ENCODE measurements around the gene PHGDH. TPM values are rescaled to one million over a fixed set of nuclear protein-coding genes. Genes with fewer than 3 reads are reported as not detected.

Gene PHGDH
- total and polyA plus RNA-seq, 2 donors (not counting 1 experiment from before 2014, with no cell fraction given): 1.2 to 3.9 TPM

DNA sequence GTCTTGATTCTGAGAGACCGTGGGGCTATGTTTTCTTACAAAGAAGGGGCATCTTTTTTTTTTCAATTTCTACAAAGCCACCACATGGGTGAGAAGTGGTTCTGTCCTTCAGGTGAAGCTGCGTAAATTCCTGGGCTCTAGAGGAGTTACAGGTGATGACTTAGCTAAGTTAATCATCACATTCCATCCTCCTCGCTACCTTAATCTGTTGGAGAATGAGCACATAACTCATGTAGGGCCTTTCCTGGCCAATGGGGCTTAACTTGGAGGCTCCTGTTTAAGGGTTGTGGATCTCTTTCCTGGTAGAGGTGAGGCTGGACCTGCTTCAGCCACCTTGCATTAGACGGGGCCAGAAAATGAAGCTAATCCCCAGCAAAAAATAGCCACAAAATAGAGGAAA, 79.6 kb downstream of the PHGDH start:
- ATAC-seq (ENCODE audit: low read depth): no peak
- WGBS (ENCODE audit: insufficient coverage): no CpG with 5 or more reads among the region's 4 CpGs
- CTCF ChIA-PET: no interaction called here

More for the DNA sequence above, 79.6 kb downstream of the PHGDH start:
- TF ChIP-seq CTCF (IDR thresholded peaks at IDR 0.05): no peak
- TF ChIP-seq EZH2 (IDR thresholded peaks at IDR 0.05; ENCODE audit: borderline replicate concordance, insufficient read depth, low read depth, low read length, poor library complexity, severe bottlenecking): no peak
- H3K9me3 ChIP-seq (ENCODE audit: control extremely low read depth in 1 of 3, control insufficient read depth in 2 of 3, insufficient read depth in 1 of 3, low read length in 2 of 3): no peaks in the 10 kb centered on the region
- H3K36me3 ChIP-seq (replicated peaks in 1 of 2; ENCODE audit: control extremely low read depth in 1 of 2, control insufficient read depth in 1 of 2, extremely low read depth in 1 of 2, insufficient read depth in 2 of 2, low read length in 1 of 2): no peaks in the 10 kb centered on the region
- no peak overlapping the region for H3K4me3 ChIP-seq (ENCODE audit: control extremely low read depth in 1 of 5, extremely low read depth in 1 of 5, insufficient read depth in 1 of 5, low read depth in 2 of 5, low read length in 4 of 5)
- H4K20me1 ChIP-seq (ENCODE audit: control insufficient read depth, insufficient read depth, low read length, poor library complexity, severe bottlenecking): no peaks in the 10 kb centered on the region
- intact Hi-C loops (cut with micrococcal nuclease): no loop called here
- H3K4me1 Mint-ChIP-seq: no peaks in the 10 kb centered on the region
- H3K27me3 Mint-ChIP-seq: peaks cover 18% of the 10 kb centered on the region
- H2AFZ ChIP-seq (ENCODE audit: insufficient read depth, low read depth, low read length, poor library complexity, severe bottlenecking): no peak overlapping the region
- H3K9ac ChIP-seq (ENCODE audit: low read length): no peak overlapping the region
- no peak for DNase-seq
- H3K27ac ChIP-seq (ENCODE audit: low read length in 2 of 2): no peak overlapping the region
- no peak overlapping the region for H3K4me3 Mint-ChIP-seq
- H3K27me3 ChIP-seq (replicated peaks in 1 of 4; ENCODE audit: control extremely low read depth in 1 of 4, control insufficient read depth in 3 of 4, insufficient read depth in 4 of 4, low read length in 3 of 4): no peaks in the 10 kb centered on the region
- no peak overlapping the region for H3K27ac Mint-ChIP-seq
- H3K9me3 Mint-ChIP-seq (ENCODE audit: insufficient read depth): no peaks in the 10 kb centered on the region
- POLR2A ChIA-PET: no interaction called here
- H3K79me2 ChIP-seq (ENCODE audit: control insufficient read depth, insufficient read depth, low read length): no peaks in the 10 kb centered on the region
- no peaks in the 10 kb centered on the region for H3K4me1 ChIP-seq (ENCODE audit: control insufficient read depth in 2 of 2, insufficient read depth in 2 of 2, low read length in 2 of 2)
- no peak overlapping the region for H3K4me2 ChIP-seq (replicated peaks; ENCODE audit: low read depth, low read length, poor library complexity, severe bottlenecking)

Other genes with a start within 250 kb of the PHGDH start
- gene HSD3B1, start 204.7 kb upstream of the PHGDH start, total RNA-seq: not detected in 2 replicates
- not detected in 2 replicates for gene HSD3B1, start 204.7 kb upstream of the PHGDH start, polyA plus RNA-seq
- gene ZNF697, start 63.7 kb upstream of the PHGDH start, total RNA-seq: not detected in 2 replicates
- not detected in 2 replicates for gene ZNF697, start 63.7 kb upstream of the PHGDH start, polyA plus RNA-seq
- gene HMGCS2, start 57.0 kb downstream of the PHGDH start, total RNA-seq: not detected in 2 replicates
- gene HMGCS2, start 57.0 kb downstream of the PHGDH start, polyA plus RNA-seq: not detected in 2 replicates
- not detected in 2 replicates for gene REG4, start 99.5 kb downstream of the PHGDH start, total RNA-seq
- gene REG4, start 99.5 kb downstream of the PHGDH start, polyA plus RNA-seq: not detected in 2 replicates
- gene ADAM30, start 184.6 kb downstream of the PHGDH start, total RNA-seq: not detected in 2 replicates
- not detected in 2 replicates for gene ADAM30, start 184.6 kb downstream of the PHGDH start, polyA plus RNA-seq